Measurements from ENCODE around the gene RNASEH2C. TPM values are rescaled to one million over a fixed set of nuclear protein-coding genes. Genes with fewer than 3 reads are reported as not detected.

Gene RNASEH2C
- total RNA-seq, 1 donor from 2014 or later: 42.5 TPM

GRCh38 chr11:65722261-65722660 lies 1.7 kb upstream of the RNASEH2C start:
- intact Hi-C loops (cut with DNase I): no loop called here
- TF ChIP-seq CTCF (IDR thresholded peaks at IDR 0.05): no peak
- Histone ChIP-seq H3K27me3 (no peaks in the 10 kb centered on the region), H3K4me3 (no peak overlapping the region), H3K27ac (no peak overlapping the region), H3K36me3 (peaks cover 23% of the 10 kb centered on the region), H3K4me1 (peaks cover 19% of the 10 kb centered on the region), H3K9me3 (no peaks in the 10 kb centered on the region)
- DNase-seq: no peak
- ATAC-seq: no peak

DNA sequence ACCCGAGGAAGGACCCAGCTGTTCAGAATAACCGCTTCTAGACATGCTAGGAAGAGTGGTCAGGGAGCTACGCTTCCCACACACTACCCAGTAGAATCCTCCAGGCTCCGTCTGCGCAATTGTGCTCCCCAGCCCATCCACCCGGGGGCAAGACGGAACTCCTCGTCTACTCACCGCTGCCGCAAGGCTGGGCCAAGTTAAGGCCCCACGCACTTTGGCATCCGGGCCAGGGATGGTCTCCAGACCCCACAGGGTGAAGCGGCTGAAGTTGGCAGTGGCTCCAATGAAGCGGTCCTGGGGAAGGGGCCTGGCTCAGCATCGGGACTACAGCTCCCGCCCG lies 757 bp downstream of the RNASEH2C start:
- Histone ChIP-seq H3K27ac (peak overlapping the region; percentile 80), H3K4me1 (peaks cover 19% of the 10 kb centered on the region), H3K27me3 (no peaks in the 10 kb centered on the region), H3K4me3 (peak overlapping the region; percentile 66), H3K36me3 (peaks cover 47% of the 10 kb centered on the region), H3K9me3 (no peaks in the 10 kb centered on the region)
- ATAC-seq: peak; percentile 9
- no peak for TF ChIP-seq CTCF (IDR thresholded peaks at IDR 0.05)
- intact Hi-C loops (cut with DNase I): loop anchor here (10.0 kb wide), 1 partner anchor 95 kb away; no protein-coding TSS in a partner anchor
- peak; percentile 69 for DNase-seq

DNA sequence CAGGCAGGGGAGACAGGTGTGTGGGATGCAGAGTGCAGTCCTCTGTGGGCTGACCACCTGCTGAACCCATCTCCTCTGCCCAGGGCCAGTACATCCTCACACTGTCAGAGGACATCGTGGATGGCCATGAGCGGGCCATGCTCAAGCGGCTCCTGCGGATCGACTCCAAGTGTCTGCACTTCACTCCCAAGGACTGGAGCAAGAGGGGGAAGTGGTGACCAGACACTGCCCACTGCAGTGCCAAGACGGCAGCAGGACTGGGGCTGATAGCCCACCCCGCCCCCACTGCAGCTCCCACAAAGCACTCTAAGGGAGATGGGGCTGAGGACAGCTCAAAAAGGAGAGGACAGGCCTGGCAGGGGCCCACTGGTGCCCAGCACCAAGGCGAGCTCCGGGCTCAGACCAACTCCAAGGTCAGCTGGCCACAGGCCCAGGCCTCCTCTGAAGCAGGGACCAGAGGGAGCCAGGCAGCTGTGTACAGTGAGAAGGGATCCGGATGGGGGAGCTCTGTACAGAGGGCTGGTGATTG lies 1.6 kb downstream of the RNASEH2C start:
- intact Hi-C loops (cut with DNase I): loop anchor here (10.0 kb wide), 1 partner anchor 96 kb away; no protein-coding TSS in a partner anchor
- TF ChIP-seq CTCF (IDR thresholded peaks at IDR 0.05): no peak
- peak overlapping the region; percentile 66 for H3K4me3 ChIP-seq
- peaks cover 19% of the 10 kb centered on the region for H3K4me1 ChIP-seq
- DNase-seq (no peak), ATAC-seq (no peak)
- H3K27me3 ChIP-seq: no peaks in the 10 kb centered on the region
- no peak overlapping the region for H3K27ac ChIP-seq
- H3K9me3 ChIP-seq: no peaks in the 10 kb centered on the region
- peaks cover 55% of the 10 kb centered on the region for H3K36me3 ChIP-seq

DNA sequence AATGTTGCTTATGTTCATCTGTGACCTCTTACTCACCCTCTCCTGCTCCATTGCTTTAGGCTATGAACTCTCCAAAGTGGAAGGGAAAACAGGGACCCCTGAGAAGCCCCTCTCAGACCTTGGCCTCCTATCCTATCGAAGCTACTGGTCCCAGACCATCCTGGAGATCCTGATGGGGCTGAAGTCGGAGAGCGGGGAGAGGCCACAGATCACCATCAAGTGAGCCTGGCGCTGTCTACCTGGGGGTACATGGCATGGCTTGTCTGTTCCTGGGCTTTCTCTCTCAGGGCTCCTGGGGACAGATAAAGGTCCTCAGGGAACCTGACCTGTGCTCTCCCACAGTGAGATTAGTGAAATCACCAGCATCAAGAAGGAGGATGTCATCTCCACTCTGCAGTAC lies 2.1 kb downstream of the RNASEH2C start:
- Histone ChIP-seq H3K36me3 (peaks cover 60% of the 10 kb centered on the region), H3K27me3 (no peaks in the 10 kb centered on the region), H3K27ac (peak overlapping the region; percentile 1), H3K4me3 (no peak overlapping the region), H3K9me3 (no peaks in the 10 kb centered on the region), H3K4me1 (peaks cover 19% of the 10 kb centered on the region)
- DNase-seq: no peak
- no peak for ATAC-seq
- TF ChIP-seq CTCF (IDR thresholded peaks at IDR 0.05): no peak
- intact Hi-C loops (cut with DNase I): loop anchor here (10.0 kb wide), 1 partner anchor 96 kb away; no protein-coding TSS in a partner anchor

GRCh38 chr11:65717906-65718305 lies 2.7 kb downstream of the RNASEH2C start:
- peaks cover 25% of the 10 kb centered on the region for H3K4me1 ChIP-seq
- no peaks in the 10 kb centered on the region for H3K9me3 ChIP-seq
- TF ChIP-seq CTCF (IDR thresholded peaks at IDR 0.05): no peak
- DNase-seq (no peak), ATAC-seq (no peak)
- no peak overlapping the region for H3K27ac ChIP-seq
- intact Hi-C loops (cut with DNase I): loop anchor here (10.0 kb wide), 1 partner anchor 97 kb away; no protein-coding TSS in a partner anchor
- H3K4me3 ChIP-seq: no peak overlapping the region
- no peaks in the 10 kb centered on the region for H3K27me3 ChIP-seq
- peaks cover 67% of the 10 kb centered on the region for H3K36me3 ChIP-seq
